Measurements from ENCODE around the gene CCDC124.
"Not testable (repeated sequence)": the region's sequence is repeated elsewhere in the genome, so short reads cannot be mapped to it uniquely, and the experiment has no call there.

DNA sequence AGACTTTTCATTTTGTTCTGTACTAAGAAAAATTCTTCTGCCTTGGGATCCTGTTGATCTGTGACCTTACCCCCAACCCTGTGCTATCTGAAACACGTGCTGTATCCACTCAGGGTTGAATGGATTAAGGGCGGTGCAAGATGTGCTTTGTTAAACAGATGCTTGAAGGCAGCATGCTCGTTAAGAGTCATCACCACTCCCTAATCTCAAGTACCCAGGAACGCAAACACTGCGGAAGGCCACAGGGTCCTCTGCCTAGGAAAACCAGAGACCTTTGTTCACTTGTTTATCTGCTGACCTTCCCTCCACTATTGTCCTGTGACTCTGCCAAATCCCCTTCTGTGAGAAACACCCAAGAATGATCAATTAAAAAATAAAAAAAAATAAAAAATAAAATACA is 13.7 kb upstream of the CCDC124 start:
- TF ChIP-seq, protein P1, sequence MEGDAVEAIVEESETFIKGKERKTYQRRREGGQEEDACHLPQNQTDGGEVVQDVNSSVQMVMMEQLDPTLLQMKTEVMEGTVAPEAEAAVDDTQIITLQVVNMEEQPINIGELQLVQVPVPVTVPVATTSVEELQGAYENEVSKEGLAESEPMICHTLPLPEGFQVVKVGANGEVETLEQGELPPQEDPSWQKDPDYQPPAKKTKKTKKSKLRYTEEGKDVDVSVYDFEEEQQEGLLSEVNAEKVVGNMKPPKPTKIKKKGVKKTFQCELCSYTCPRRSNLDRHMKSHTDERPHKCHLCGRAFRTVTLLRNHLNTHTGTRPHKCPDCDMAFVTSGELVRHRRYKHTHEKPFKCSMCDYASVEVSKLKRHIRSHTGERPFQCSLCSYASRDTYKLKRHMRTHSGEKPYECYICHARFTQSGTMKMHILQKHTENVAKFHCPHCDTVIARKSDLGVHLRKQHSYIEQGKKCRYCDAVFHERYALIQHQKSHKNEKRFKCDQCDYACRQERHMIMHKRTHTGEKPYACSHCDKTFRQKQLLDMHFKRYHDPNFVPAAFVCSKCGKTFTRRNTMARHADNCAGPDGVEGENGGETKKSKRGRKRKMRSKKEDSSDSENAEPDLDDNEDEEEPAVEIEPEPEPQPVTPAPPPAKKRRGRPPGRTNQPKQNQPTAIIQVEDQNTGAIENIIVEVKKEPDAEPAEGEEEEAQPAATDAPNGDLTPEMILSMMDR (IDR thresholded peaks at IDR 0.05), result not testable (repeated sequence)
- not testable (repeated sequence) for TF ChIP-seq POLR2A (IDR thresholded peaks at IDR 0.05); POLR2AphosphoS5 (IDR thresholded peaks at IDR 0.05; ENCODE audit: insufficient read depth in 1 of 2, low read depth in 1 of 2)
